Left lung (tissue), 10 donors: ENCODE measurements around the gene PLXNA2. TPM values are rescaled to one million over a fixed set of nuclear protein-coding genes. Genes with fewer than 3 reads are reported as not detected.

Source experiments
- ATAC-seq: fragments of 200-7000 bp; cut with Tn5 transposase; one replicate; pipeline ENCODE4 v1.9.1; 2020; ENCODE audit warnings: moderate library complexity
- DNase-seq, 4 donors: peaks; one replicate each; pipeline ENCODE4 v3.0.0-alpha.2; 2013 to 2020
- H3K27ac ChIP-seq, 2 donors: fragments of 200-600 bp; sonication (generic) in 1 of 2; one replicate each; pipeline versions ENCODE4 v1.5.0 to v1.8.0; 2020 to 2021
- H3K27me3 ChIP-seq, 2 donors: fragments of 200-600 bp; sonication (generic) in 1 of 2; one replicate each; pipeline versions ENCODE4 v1.5.0 to v1.8.0; 2020 to 2021
- H3K36me3 ChIP-seq, 2 donors: fragments of 200-600 bp; sonication (generic) in 1 of 2; one replicate each; pipeline versions ENCODE4 v1.5.0 to v1.8.0; 2020 to 2021
- H3K4me1 ChIP-seq, 2 donors: fragments of 200-600 bp; one replicate each; pipeline ENCODE4 v1.8.0; 2021
- H3K4me3 ChIP-seq, 2 donors: fragments of 200-600 bp; sonication (generic) in 1 of 2; one replicate each; pipeline versions ENCODE4 v1.5.0 to v1.8.0; 2020 to 2021; ENCODE audit warnings: mild to moderate bottlenecking in 1 of 2
- H3K9me3 ChIP-seq, 2 donors: fragments of 200-600 bp; sonication (generic) in 1 of 2; one replicate each; pipeline versions ENCODE4 v1.5.0 to v1.8.0; 2020 to 2021
- CTCF ChIP-seq, 2 donors: fragments of 200-600 bp; sonication (generic) in 1 of 2; IDR thresholded peaks; one replicate each; pipeline versions ENCODE4 v1.5.0 to v1.8.0; 2021; ENCODE audit warnings: antibody characterized with exemption in 2 of 2
- intact Hi-C, 2 donors: fragments of 100-400 bp; cut with DNase I; formaldehyde crosslinking; loops; one replicate each; pipeline versions ENCODE4 v1.11.2 to v1.14.2; 2022
- polyA plus RNA-seq, 6 donors: library from polyadenylated mRNA; unstranded; fragments of 120-200 nt; gene quantifications; one replicate each; pipeline ENCODE4 v1.2.1, GENCODE V29; 2013; ENCODE audit not compliant: insufficient read length in 6 of 6
- total RNA-seq, 2 donors: library from RNA; stranded (reverse); fragmentation: NEBNext Ultra II Directional; extraction: Animal tissue kit (Norgen Biotek cat#: 25700); gene quantifications; one replicate each; pipeline ENCODE4 v1.2.1, GENCODE V29; 2021
- donor health status: DM: no; HTN: yes; CAD: no.
- donor health status: DM: no; HTN: no; CAD: no.

Gene PLXNA2
- total and polyA plus RNA-seq, 8 donors: 21.4 to 92.8 (median 34.0) TPM

- TF ChIP-seq CTCF (IDR thresholded peaks at IDR 0.05): no peak
- H3K4me3 ChIP-seq: no peak overlapping the region
- H3K27ac ChIP-seq: no peak overlapping the region
- no peaks in the 10 kb centered on the region for H3K36me3 ChIP-seq
- H3K9me3 ChIP-seq: no peaks in the 10 kb centered on the region
- no peaks in the 10 kb centered on the region for H3K27me3 ChIP-seq
- no peak for DNase-seq
- H3K4me1 ChIP-seq: peaks cover 0 to 3% of the 10 kb centered on the region in 2 donors
- no peak for ATAC-seq
- intact Hi-C loops: no loop called here
These were observed 8.8 kb upstream of the PLXNA2 start for GRCh38 chr1:208252836-208253576.

GRCh38 chr1:208251911-208252835 is 8.0 kb upstream of the PLXNA2 start:
- no peaks in the 10 kb centered on the region for H3K27me3 ChIP-seq
- TF ChIP-seq CTCF (IDR thresholded peaks at IDR 0.05): no peak
- H3K9me3 ChIP-seq: no peaks in the 10 kb centered on the region
- no peak for ATAC-seq
- intact Hi-C loops: no loop called here
- DNase-seq: no peak
- no peak overlapping the region for H3K27ac ChIP-seq
- no peaks in the 10 kb centered on the region for H3K36me3 ChIP-seq
- peaks cover 0 to 3% of the 10 kb centered on the region in 2 donors for H3K4me1 ChIP-seq
- no peak overlapping the region for H3K4me3 ChIP-seq

- intact Hi-C loops: no loop called here
- H3K36me3 ChIP-seq: no peaks in the 10 kb centered on the region
- no peaks in the 10 kb centered on the region for H3K9me3 ChIP-seq
- no peak for DNase-seq
- no peak for ATAC-seq
- no peaks in the 10 kb centered on the region for H3K27me3 ChIP-seq
- no peak overlapping the region for H3K27ac ChIP-seq
- peaks cover 0 to 3% of the 10 kb centered on the region in 2 donors for H3K4me1 ChIP-seq
- no peak for TF ChIP-seq CTCF (IDR thresholded peaks at IDR 0.05)
- no peak overlapping the region for H3K4me3 ChIP-seq
These were observed 6.8 kb upstream of the PLXNA2 start for GRCh38 chr1:208251015-208251414.

- Histone ChIP-seq H3K4me1 (peaks cover 2 to 3% of the 10 kb centered on the region in 2 donors), H3K4me3 (no peak overlapping the region), H3K9me3 (no peaks in the 10 kb centered on the region), H3K27me3 (no peaks in the 10 kb centered on the region), H3K36me3 (no peaks in the 10 kb centered on the region), H3K27ac (no peak overlapping the region)
- DNase-seq (no peak), ATAC-seq (no peak)
- no peak for TF ChIP-seq CTCF (IDR thresholded peaks at IDR 0.05)
- intact Hi-C loops: no loop called here
These were observed 6.4 kb upstream of the PLXNA2 start for GRCh38 chr1:208250613-208251012.
